CD4-positive, alpha-beta T cell treated with Interleukin-15 for 1 hour (primary cell): ENCODE measurements around the gene SHC1.
"Not testable (repeated sequence)": the region's sequence is repeated elsewhere in the genome, so short reads cannot be mapped to it uniquely, and the experiment has no call there.

Experiments
- DNase-seq: peaks from one replicate; pipeline ENCODE4 v3.0.0-alpha.2; 2020

Gene SHC1

GRCh38 chr1:154995301-154995983 is 24.9 kb upstream of the SHC1 start:
- DNase-seq, result not testable (repeated sequence)

DNA sequence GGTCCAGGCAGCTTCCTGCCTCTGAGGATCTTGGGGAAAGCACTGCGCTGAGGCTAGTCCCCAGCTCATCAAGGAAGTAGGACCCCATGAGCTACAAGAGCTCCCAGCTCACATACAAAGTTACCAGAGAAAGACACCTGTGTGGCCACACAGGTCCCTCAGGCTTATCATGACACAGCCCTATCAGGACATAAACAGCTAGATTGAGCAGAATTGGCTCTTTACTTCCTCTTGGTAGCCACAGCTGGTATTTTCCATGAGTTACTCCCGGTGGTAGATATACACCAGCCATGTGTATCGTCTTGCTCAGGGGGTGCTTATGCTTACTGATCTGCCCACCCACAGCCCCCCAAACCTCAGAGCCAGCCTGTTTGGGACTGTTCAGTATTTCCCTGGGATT is 24.0 kb upstream of the SHC1 start:
- DNase-seq, result no peak

DNA sequence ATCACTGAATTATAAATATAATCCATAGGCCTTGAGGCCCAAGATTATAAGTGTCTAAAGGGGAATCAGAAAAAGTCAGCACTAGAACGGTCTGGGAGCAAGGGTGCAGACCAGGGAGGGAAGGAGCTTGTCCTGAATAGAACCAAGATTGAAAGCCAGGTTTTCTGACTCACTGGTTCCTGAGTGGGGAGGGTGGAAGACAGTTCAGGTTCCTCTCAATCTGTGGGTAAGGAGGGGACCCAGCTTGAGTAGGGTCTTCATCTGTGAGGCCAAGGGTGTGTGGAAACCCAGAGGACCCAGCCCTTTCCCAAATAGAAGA is 23.7 kb upstream of the SHC1 start:
- DNase-seq, result no peak

DNA sequence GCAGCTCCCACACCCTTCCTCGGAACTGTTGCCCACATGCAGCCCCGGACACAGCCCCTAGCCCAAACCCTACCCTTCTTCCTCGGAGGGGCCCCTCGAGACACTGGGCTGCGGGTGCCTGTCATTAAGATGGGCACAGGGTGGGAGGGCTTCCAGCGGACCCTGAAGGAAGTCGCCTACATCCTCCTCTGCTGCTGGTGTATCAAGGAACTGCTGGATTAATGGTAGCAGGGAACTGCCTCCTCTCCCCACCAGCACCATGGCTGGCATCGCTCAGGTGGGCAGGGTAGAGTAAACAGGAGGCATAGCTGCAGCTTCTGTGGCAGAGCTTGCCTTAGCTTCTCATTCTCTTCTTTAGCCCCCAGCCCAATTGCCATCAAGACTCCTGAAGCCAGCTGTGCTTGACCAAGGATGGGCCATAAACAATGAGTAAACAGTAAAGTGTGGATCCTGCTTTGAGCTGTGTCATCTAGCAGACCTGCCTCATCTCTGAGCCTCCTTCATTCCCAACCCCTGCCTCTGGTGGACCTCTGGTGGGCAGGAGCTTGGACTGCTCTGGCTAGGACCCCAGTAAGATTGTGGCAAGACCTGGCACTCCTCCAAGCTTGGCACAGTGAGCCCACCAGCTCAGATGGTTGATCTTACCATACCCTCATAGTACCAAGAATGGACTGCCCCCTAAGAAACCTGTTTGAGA is 23.2 kb upstream of the SHC1 start, which contains the start of gene LENEP:
Gene LENEP (plus strand): TSS at position 15 of the 697 bp plus-strand sequence. CDS start 22 bp downstream, at position 37.
- DNase-seq, result no peak

DNA sequence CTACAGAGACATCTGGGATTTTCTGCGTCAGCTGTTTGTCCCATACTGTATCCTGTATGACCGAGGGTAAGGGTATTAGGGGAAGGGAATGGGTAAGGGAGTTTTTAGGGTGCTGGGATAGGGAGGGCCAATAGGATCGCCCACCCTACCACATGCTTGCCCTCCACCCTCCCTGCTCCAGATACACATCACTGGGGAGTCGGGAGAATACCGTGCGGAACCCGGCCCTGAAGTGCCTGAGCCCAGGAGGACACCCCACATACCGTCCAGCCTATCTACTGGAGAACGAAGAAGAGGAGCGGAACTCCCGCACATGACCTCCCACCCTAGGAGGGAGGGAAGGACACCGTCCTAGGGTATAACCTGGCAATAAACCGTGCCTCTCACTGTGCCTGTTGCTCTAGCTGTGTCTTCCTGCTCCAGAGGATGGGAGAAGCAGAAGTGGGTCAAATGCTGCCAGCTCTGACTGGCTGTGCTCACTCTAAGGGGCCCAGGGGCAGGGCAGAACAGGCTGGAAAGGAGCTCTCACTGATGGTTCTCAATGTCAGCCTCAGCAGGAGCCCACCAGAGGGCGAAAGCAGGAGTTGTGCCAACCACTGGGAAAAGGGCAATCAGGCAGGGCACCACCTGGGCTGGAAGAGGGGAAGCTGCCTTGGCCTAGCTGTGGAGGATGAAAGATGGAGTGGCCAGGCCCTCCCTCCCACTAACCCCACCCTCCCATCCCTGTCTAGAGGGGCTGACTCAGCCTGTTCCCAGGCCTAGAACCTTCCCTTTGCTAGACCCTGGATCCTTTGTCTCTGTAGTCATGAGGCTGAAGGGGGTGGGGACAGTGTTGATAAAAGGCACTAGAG is 22.4 kb upstream of the SHC1 start:
- no peak for DNase-seq

DNA sequence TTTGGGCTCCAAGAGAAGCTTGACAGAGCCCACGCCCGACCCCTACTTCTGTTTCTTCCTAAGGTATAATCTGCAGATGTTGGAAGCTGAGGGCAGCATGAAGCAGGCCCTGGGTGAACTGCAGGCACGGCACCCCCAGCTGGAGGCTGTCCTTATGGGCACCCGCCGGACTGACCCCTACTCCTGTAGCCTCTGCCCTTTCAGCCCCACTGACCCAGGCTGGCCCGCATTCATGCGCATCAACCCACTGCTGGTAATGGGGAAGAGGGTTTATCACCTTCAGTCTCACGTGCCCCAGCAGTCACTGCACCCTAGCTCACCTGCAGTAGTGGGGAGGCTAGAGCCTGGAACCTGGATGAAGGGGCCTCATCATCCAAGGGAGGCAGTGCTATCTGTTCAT is 19.7 kb upstream of the SHC1 start:
- DNase-seq, result no peak

GRCh38 chr1:154989195-154989860 is 18.8 kb upstream of the SHC1 start:
- DNase-seq, result no peak

DNA sequence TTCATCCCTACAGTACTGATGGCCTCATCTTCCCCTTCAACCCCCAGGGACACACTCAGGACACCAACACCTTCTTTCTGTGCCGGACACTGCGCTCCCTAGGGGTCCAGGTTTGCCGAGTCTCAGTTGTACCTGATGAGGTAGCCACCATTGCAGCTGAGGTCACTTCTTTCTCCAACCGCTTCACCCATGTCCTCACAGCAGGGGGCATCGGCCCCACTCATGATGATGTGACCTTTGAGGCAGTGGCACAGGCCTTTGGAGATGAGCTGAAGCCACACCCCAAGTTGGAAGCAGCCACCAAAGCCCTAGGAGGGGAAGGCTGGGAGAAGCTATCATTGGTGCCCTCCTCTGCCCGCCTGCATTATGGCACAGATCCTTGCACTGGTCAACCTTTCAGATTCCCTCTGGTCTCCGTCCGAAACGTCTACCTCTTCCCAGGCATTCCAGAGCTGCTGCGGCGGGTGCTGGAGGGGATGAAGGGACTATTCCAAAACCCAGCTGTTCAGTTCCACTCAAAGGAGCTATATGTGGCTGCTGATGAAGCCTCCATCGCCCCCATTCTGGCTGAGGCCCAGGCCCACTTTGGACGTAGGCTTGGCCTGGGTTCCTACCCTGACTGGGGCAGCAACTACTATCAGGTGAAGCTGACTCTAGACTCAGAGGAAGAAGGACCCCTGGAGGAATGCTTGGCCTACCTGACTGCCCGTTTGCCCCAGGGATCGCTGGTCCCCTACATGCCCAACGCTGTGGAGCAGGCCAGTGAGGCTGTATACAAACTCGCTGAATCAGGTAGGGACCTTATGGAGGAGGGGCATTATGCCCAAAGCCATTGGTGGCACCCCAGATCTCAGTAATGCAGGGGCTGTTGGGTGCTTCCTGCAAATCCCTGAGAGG is 17.8 kb upstream of the SHC1 start:
- DNase-seq, result no peak

DNA sequence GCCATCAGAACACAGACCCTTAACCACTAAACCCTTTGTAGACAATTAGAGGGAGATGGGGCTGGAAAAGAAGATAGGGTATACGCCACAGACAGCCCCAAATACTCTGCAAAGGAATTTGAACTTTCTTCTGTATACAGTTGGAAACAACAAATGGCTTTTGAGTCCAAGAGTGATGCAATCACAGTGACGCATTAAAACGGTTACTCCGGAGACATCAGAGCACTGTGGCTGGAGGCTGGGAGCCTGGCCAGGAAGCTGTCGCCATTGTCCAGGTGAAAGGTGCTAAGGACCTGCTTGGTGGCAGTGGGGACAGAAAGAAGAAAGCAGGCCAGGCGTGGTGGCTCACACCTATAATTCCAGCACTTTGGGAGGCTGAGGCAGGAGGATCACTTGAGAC is 16.8 kb upstream of the SHC1 start:
- no peak for DNase-seq

DNA sequence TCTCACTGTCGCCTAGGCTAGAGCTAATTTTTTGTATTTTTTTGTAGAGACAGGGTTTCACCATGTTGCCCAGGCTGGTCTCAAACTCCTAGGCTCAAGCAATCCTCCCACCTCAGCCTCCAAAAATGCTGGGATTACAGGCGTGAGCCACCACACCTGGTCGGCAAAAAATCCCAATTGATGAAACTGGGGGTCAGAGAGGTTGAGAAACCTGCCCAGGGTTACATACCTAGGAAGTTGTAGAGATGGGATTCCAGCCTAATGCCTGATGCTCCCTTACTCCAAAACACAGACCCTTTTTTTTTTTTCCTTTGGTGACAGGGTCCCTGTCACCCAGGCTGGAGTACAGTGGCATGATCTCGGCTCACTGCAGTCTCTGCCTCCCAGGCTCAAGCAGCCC is 16.2 kb upstream of the SHC1 start:
- DNase-seq, result not testable (repeated sequence)

DNA sequence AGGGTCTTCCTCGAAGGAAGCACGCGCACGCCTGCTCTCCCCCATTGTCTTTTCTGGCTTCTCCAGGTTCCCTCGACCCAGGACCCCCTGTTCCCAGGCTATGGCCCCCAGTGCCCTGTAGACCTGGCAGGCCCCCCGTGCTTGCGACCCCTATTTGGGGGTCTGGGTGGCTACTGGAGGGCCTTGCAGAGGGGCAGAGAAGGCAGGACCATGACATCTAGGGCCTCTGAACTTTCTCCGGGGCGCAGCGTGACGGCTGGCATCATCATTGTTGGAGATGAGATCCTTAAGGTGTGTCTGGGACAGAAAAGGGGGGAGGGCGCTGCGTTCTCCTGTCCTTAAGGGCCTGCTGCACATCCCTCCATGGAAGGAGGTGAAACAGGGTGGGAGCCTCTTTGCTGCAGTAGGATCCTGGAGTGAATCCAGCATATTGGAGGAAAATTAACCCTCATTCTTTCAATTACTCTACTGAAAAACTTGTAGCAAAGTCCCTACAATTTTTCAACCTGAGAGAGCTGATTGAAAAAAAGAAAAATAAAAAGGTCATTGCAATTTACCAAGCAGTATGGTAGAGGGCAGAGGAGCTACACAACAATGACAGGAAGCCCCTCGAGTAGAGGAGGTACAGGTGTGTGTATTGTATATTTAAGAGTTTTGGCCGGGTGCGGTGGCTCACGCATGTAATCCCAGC is 13.4 kb upstream of the SHC1 start:
- no peak for DNase-seq

GRCh38 chr1:154982897-154983648 is 12.5 kb upstream of the SHC1 start, which contains the start of gene FLAD1:
TSS of gene FLAD1 (plus strand) at chr1:154983344. CDS start at chr1:154983695, 351 bp downstream.
- peak; percentile 97 for DNase-seq

- DNase-seq, result no peak
These were observed 11.8 kb upstream of the SHC1 start for GRCh38 chr1:154982341-154982740.

DNA sequence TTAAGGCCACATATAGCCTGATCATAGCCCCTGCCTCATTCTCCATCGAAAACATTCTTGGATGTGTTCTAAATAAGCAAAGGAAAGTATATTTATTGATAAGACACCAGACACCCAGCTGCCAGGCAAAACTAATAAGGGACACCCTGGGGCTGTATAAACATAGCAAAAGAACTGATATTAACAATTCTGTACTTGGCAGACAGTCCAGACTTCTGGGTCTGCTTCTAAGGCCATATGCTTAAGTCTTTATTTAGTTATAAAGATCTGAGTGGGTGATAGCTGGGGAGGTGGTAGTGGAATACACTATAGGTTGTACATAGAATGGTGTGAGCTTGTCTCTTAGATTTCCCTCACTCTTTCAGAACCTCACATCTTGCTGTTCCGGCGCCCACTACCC is 7.8 kb upstream of the SHC1 start:
- DNase-seq, result no peak

DNA sequence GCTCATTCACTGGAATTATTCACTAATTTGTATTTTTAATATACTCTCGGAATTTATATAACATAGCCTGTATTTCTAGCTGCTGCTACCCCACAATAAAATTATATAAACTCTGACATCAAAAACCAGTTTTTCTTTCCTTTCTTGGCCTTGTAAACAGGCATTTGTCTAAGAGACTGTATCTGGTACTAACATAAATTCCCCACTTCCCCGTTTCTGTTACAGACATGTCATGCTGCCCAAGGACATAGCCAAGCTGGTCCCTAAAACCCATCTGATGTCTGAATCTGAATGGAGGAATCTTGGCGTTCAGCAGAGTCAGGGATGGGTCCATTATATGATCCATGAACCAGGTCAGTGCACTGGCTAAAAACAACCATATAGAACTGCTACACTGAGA is 7.2 kb upstream of the SHC1 start:
- not testable (repeated sequence) for DNase-seq

DNA sequence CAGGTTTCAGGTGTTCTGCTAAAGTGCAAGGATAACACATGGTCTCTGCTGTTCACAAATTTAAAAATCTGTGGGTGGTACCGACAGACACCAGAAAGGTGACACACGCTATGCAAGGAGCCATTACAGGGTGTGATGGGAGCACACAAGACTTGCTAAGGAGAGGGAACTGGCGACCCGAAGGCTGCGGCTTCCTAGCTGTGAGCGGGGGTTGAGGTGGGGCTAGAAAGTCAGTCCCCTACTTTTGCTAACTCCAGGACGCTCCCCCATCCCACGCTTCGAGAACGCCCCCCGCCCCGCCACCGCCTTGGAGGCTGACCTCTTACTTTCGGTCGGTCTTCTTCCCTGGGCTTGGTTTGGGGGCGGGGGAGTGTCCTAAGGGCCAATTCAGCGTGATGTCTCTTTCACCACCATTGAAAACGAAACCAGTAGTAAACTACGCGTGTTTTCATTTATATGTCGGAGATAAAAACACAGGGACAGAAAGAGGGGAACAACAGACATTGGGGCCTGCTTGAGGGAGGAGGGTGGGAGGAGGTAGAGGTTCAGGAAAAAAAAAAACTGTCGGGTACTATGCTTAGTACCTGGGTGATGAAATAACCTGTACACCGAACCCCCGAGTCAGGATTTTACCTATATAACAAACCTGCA is 5.0 kb upstream of the SHC1 start:
- DNase-seq, result peak; percentile 58

GRCh38 chr1:154974808-154975408 is 4.4 kb upstream of the SHC1 start:
- DNase-seq, result peak; percentile 96

DNA sequence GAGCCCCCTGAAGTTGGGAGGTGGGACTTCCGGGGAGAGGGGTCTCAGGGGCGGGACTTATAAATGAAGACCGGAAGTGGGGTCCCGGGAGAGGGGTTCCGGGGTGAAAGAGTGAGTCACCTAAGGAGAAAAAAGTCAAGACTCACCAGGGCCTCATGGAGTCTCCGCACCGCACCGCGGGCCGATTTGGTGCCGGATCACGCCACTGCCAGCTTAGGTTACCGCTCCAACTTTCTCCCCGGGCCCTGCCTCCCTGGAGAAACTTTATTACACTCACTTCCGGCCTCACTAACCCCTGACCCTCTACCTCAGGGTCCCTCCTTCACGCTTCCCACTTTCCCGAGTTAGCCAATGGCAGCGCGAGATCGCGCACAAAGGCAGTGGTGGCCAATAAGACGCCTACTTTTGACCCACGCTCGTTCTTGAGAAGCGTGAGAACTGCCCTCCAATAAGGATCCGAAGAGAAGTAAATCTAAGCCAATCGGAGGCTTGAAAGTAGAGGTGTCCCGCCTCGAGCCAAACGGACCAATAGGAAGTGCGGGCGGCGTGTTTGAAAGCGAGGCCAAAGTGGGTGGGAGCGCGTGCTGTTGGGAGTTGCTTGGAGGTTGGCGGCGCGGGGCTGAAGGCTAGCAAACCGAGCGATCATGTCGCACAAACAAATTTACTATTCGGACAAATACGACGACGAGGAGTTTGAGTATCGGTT is 3.7 kb upstream of the SHC1 start, which contains the start of gene CKS1B:
Gene CKS1B (plus strand): TSS at position 580 of the 706 bp plus-strand sequence. CDS start 65 bp downstream, at position 645.
- DNase-seq, result peak; percentile 99
